ENCODE measurements around the gene ZBTB1.

- TF ChIP-seq CTCF (IDR thresholded peaks at IDR 0.05; ENCODE audit: poor library complexity, severe bottlenecking) (peak; percentile 41), EZH2 (IDR thresholded peaks at IDR 0.05; ENCODE audit: borderline replicate concordance, insufficient read depth, low read length, poor library complexity, severe bottlenecking) (no peak)
Measured at GRCh38 chr14:64465831-64466554, 38.6 kb upstream of the ZBTB1 start.
